Erythroblast (primary cell): ENCODE data around the gene TMEM170A.
"Not testable (repeated sequence)": the region's sequence is repeated elsewhere in the genome, so short reads cannot be mapped to it uniquely, and the experiment has no call there.

Experiments
- GATA1 ChIP-seq: IDR thresholded peaks from 2 replicates; pipeline ENCODE4 v1.6.1; 2011; ENCODE audit warnings: low read depth, mild to moderate bottlenecking, control low read depth, low read length, moderate library complexity
- POLR2A ChIP-seq: IDR thresholded peaks from 2 replicates; pipeline ENCODE4 v1.6.1; 2011; ENCODE audit warnings: mild to moderate bottlenecking, low read length

DNA sequence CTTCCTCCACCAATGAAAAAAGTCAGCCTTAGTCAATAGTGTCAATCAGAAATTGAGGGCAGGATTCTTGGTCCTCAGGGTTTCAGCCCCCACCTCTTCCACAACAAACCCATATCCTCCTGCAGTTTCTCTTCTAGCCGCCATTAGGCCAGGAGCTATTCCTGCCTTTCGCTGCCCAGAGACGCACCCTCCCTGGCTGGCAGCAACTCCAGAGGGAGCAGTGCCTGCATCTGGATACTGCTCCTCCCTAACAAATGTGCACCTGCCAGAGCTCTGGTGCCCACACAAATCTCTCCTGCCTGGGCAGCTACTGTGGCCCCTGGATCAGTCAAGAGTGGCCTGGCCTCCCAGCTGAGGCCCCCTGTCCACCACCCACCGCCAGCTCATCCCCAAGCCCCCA lies 8.0 kb downstream of the TMEM170A start:
- not testable (repeated sequence) for TF ChIP-seq POLR2A, GATA1
